Neuronal stem cell (in vitro differentiated cells): Measurements from ENCODE around the gene SLC6A6.

ENCODE experiments used
- DNase-seq: peaks from one replicate; pipeline ENCODE4 v3.0.0-alpha.2; 2013; ENCODE audit warnings: low spot score
- H2AFZ ChIP-seq: one replicate; pipeline ENCODE4 v1.6.1; 2013; ENCODE audit warnings: mild to moderate bottlenecking, low read length, inconsistent platforms
- H2AK5ac ChIP-seq: 2 replicates; pipeline ENCODE4 v1.6.1; 2013; ENCODE audit warnings: low read depth, mild to moderate bottlenecking, inconsistent platforms, low read length, moderate library complexity, mixed read lengths
- H2BK120ac ChIP-seq: 2 replicates; pipeline ENCODE4 v1.6.1; 2013; ENCODE audit warnings: low read depth, mild to moderate bottlenecking, inconsistent platforms, low read length, moderate library complexity, mixed read lengths
- H2BK12ac ChIP-seq: one replicate; pipeline ENCODE4 v1.6.1; 2013; ENCODE audit warnings: low read length, inconsistent platforms
- H2BK15ac ChIP-seq: 2 replicates; pipeline ENCODE4 v1.6.1; 2013; ENCODE audit warnings: mild to moderate bottlenecking, low read length, inconsistent platforms, mixed read lengths
- H2BK5ac ChIP-seq: one replicate; pipeline ENCODE4 v1.6.1; 2013; ENCODE audit warnings: inconsistent platforms, mild to moderate bottlenecking, low read length, moderate library complexity
- H3K14ac ChIP-seq: one replicate; pipeline ENCODE4 v1.6.1; 2013; ENCODE audit warnings: low read length, inconsistent platforms
- H3K18ac ChIP-seq: 2 replicates; pipeline ENCODE4 v1.6.1; 2013; ENCODE audit warnings: low read length, inconsistent platforms
- H3K23ac ChIP-seq: 2 replicates; pipeline ENCODE4 v1.6.1; 2013; ENCODE audit warnings: low read depth, mild to moderate bottlenecking, mixed read lengths, low read length, inconsistent platforms; ENCODE audit not compliant: poor library complexity
- H3K27ac ChIP-seq: replicated peaks from 3 replicates; pipeline ENCODE4 v1.5.1; 2013; ENCODE audit warnings: low read length, inconsistent platforms
- H3K27me3 ChIP-seq, 3 experiments: 2 replicates each; pipeline ENCODE4 v1.6.1; 2013; ENCODE audit warnings: low read length in 3 of 3, mild to moderate bottlenecking in 2 of 3, inconsistent platforms in 1 of 3, low read depth in 1 of 3, mixed read lengths in 1 of 3, moderate library complexity in 1 of 3; ENCODE audit not compliant: control insufficient read depth in 3 of 3, insufficient read depth in 3 of 3
- H3K36me3 ChIP-seq, 2 donors: replicated peaks in 1 of 2; 2 replicates each; pipeline ENCODE4 v1.6.1; 2013; ENCODE audit warnings: low read length in 2 of 2; ENCODE audit not compliant: control insufficient read depth in 2 of 2, insufficient read depth in 2 of 2
- H3K4ac ChIP-seq: 2 replicates; pipeline ENCODE4 v1.6.1; 2013; ENCODE audit warnings: inconsistent platforms, mild to moderate bottlenecking, low read length, moderate library complexity
- H3K4me1 ChIP-seq, 2 donors: 1 replicate in 1 of 2; 2 replicates in 1 of 2; pipeline ENCODE4 v1.6.1; 2013; ENCODE audit warnings: low read length in 2 of 2, low read depth in 1 of 2; ENCODE audit not compliant: control insufficient read depth in 2 of 2, insufficient read depth in 1 of 2
- H3K4me2 ChIP-seq: one replicate; pipeline ENCODE4 v1.6.1; 2013; ENCODE audit warnings: mild to moderate bottlenecking, low read length, inconsistent platforms; ENCODE audit not compliant: insufficient read depth, poor library complexity, severe bottlenecking
- H3K4me3 ChIP-seq, 2 donors: 2 replicates each; pipeline ENCODE4 v1.5.1; 2013; ENCODE audit warnings: low read length in 2 of 2, mild to moderate bottlenecking in 2 of 2, inconsistent platforms in 1 of 2, moderate library complexity in 1 of 2
- H3K79me1 ChIP-seq: one replicate; pipeline ENCODE4 v1.6.1; 2013; ENCODE audit warnings: low read depth, mild to moderate bottlenecking, inconsistent platforms, low read length, moderate library complexity
- H3K9ac ChIP-seq: one replicate; pipeline ENCODE4 v1.6.1; 2013; ENCODE audit warnings: mild to moderate bottlenecking, low read depth, low read length, inconsistent platforms; ENCODE audit not compliant: poor library complexity
- H3K9me3 ChIP-seq, 2 donors: replicated peaks in 1 of 2; 2 replicates each; pipeline versions ENCODE3 to v1.6.1; 2013; ENCODE audit warnings: low read length in 2 of 2, mild to moderate bottlenecking in 2 of 2, inconsistent platforms in 1 of 2, low read depth in 1 of 2, mixed read lengths in 1 of 2, moderate library complexity in 1 of 2; ENCODE audit not compliant: control insufficient read depth in 2 of 2, insufficient read depth in 1 of 2
- H4K8ac ChIP-seq: one replicate; pipeline ENCODE4 v1.6.1; 2013; ENCODE audit warnings: low read depth, mild to moderate bottlenecking, inconsistent platforms, low read length, moderate library complexity
- H4K91ac ChIP-seq: one replicate; pipeline ENCODE4 v1.6.1; 2013; ENCODE audit warnings: low read length, low read depth, mild to moderate bottlenecking, inconsistent platforms; ENCODE audit not compliant: poor library complexity
- WGBS, 2 donors: extraction: QIAGEN DNeasy Blood & Tissue Kit; methylation state at CpG; one replicate each; pipeline ENCODE4 v1.1.7; 2013; ENCODE audit warnings: missing lambda C conversion rate in 2 of 2, mixed read lengths in 1 of 2; ENCODE audit not compliant: insufficient read length in 2 of 2, insufficient replicate concordance in 1 of 2; ENCODE audit errors: extremely low coverage in 2 of 2; 5-methylcytosine and 5-hydroxymethylcytosine counted together

SLC6A6 gene

DNA sequence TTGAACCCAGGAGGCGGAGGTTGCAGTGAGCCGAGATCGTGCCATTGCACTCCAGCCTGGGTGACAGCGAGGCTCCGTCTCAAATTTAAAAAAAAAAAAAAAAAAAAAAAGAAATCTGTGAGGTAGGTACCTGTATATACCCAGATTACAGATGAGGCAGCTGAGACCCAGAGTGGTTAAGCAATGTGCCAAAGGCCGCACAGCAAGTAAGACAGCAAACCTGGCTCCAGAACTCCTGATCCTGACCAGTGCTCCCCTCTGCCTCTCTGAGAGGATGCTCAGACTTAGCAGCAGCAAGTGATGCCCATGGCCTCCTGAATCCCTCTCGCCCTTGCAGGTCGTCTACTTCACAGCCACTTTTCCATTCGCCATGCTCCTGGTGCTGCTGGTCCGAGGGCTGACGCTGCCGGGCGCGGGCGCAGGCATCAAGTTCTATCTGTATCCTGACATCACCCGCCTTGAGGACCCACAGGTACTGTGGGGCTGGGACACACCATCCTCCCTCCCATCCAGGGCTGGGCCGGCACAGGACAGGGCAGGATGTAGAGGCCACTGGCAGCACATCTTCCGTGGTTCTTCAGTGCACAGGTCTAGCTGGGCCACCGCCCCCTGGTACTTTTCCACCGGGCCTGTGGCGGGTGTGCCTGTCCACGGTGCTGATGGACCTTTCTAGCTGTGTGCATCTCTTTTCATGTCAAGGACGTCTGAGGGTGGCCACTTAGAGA, 63.9 kb downstream of the SLC6A6 start:
- Histone ChIP-seq H4K91ac (no peak overlapping the region), H3K9ac (no peak overlapping the region), H2BK12ac (no peak overlapping the region), H3K9me3 (no peaks in the 10 kb centered on the region), H2BK120ac (no peak overlapping the region), H3K79me1 (no peaks in the 10 kb centered on the region), H3K23ac (no peak overlapping the region), H2BK5ac (no peak overlapping the region), H3K4me3 (no peak overlapping the region), H2AK5ac (no peak overlapping the region), H2BK15ac (no peak overlapping the region), H3K18ac (no peak overlapping the region), H3K14ac (no peak overlapping the region), H3K4me2 (no peak overlapping the region), H3K4me1 (peaks cover 2 to 14% of the 10 kb centered on the region in 2 donors), H2AFZ (no peak overlapping the region), H3K4ac (no peak overlapping the region), H3K27me3 (no peaks in the 10 kb centered on the region), H3K36me3 (peaks cover 0 to 45% of the 10 kb centered on the region in 2 donors), H4K8ac (no peak overlapping the region), H3K27ac (no peak overlapping the region)
- DNase-seq, result no peak
- WGBS, 2 donors, result no CpG with 5 or more reads among the region's 23 CpGs

DNA sequence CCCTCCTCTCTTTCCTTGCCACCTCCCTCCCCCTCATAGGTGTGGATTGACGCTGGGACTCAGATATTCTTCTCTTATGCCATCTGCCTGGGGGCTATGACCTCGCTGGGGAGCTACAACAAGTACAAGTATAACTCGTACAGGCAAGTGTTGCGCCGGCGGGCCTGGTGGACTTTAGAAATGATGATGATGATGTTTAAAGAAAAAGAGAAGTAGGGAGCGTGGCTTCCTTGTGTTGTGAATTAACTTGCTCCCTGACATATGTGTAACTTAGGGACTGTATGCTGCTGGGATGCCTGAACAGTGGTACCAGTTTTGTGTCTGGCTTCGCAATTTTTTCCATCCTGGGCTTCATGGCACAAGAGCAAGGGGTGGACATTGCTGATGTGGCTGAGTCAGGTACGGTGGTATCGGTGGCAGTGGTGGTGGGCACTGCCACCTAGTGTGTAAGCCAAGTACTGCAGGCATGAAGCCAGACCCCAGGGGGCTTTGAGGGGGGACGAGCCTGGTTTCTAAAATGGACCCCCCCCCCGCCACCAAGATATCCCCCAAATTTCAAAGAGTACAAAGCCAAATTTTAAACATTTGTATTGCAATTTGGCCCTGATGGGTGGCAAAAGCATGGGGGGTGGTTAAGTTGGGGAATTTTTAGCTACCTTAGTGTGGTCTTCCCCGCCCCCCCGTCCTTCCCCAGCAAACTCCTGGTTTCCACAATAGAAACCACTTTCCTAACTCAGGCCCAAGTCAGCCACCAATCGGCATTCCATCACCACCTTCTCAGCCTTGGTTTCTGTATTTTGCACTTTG, 65.6 kb downstream of the SLC6A6 start:
- no peak overlapping the region for H2BK12ac ChIP-seq
- no peaks in the 10 kb centered on the region for H3K79me1 ChIP-seq
- H3K4me1 ChIP-seq, result peaks cover 6 to 8% of the 10 kb centered on the region in 2 donors
- H3K36me3 ChIP-seq, result peaks cover 0 to 52% of the 10 kb centered on the region in 2 donors
- no peak overlapping the region for H3K4me2 ChIP-seq
- no peak overlapping the region for H2AK5ac ChIP-seq
- H2AFZ ChIP-seq, result no peak overlapping the region
- no peak overlapping the region for H3K14ac ChIP-seq
- H3K4ac ChIP-seq, result no peak overlapping the region
- H3K23ac ChIP-seq, result no peak overlapping the region
- H3K27me3 ChIP-seq, result no peaks in the 10 kb centered on the region
- no peak overlapping the region for H2BK15ac ChIP-seq
- H3K4me3 ChIP-seq, result no peak overlapping the region
- H3K9ac ChIP-seq, result no peak overlapping the region
- no peak overlapping the region for H3K27ac ChIP-seq
- peak overlapping the region; percentile 44 for H2BK120ac ChIP-seq
- H2BK5ac ChIP-seq, result no peak overlapping the region
- H3K18ac ChIP-seq, result no peak overlapping the region
- no peak overlapping the region for H4K8ac ChIP-seq
- H4K91ac ChIP-seq, result no peak overlapping the region
- no peaks in the 10 kb centered on the region for H3K9me3 ChIP-seq
- peak; percentile 36 for DNase-seq
- WGBS, 2 donors, result no CpG with 5 or more reads among the region's 15 CpGs

GRCh38 chr3:14468621-14468981, 66.2 kb downstream of the SLC6A6 start:
- Histone ChIP-seq H3K23ac (no peak overlapping the region), H2BK120ac (no peak overlapping the region), H2BK5ac (no peak overlapping the region), H3K14ac (no peak overlapping the region), H3K4ac (no peak overlapping the region), H2AFZ (no peak overlapping the region), H3K27me3 (no peaks in the 10 kb centered on the region), H3K27ac (no peak overlapping the region), H2AK5ac (no peak overlapping the region), H4K8ac (no peak overlapping the region), H3K4me3 (no peak overlapping the region), H3K9ac (no peak overlapping the region), H3K4me2 (no peak overlapping the region), H4K91ac (no peak overlapping the region), H3K18ac (no peak overlapping the region), H2BK15ac (no peak overlapping the region), H3K79me1 (no peaks in the 10 kb centered on the region), H3K9me3 (no peaks in the 10 kb centered on the region), H3K4me1 (peaks cover 2 to 4% of the 10 kb centered on the region in 2 donors), H3K36me3 (peaks cover 0 to 56% of the 10 kb centered on the region in 2 donors), H2BK12ac (no peak overlapping the region)
- no CpG with 5 or more reads among the region's 13 CpGs for WGBS, 2 donors
- DNase-seq, result no peak

- Histone ChIP-seq H3K18ac (no peak overlapping the region), H3K9me3 (no peaks in the 10 kb centered on the region)
Measured at GRCh38 chr3:14470461-14470860, 68.1 kb downstream of the SLC6A6 start.

More at GRCh38 chr3:14470461-14470860, 68.1 kb downstream of the SLC6A6 start:
- Histone ChIP-seq H3K9ac (no peak overlapping the region), H3K4me2 (no peak overlapping the region), H3K23ac (no peak overlapping the region), H3K27me3 (no peaks in the 10 kb centered on the region), H3K27ac (no peak overlapping the region), H3K4ac (no peak overlapping the region), H2BK12ac (no peak overlapping the region), H3K14ac (no peak overlapping the region), H2AFZ (no peak overlapping the region), H3K79me1 (no peaks in the 10 kb centered on the region), H3K4me3 (no peak overlapping the region), H2AK5ac (no peak overlapping the region), H3K4me1 (peaks cover 0 to 4% of the 10 kb centered on the region in 2 donors), H2BK15ac (no peak overlapping the region), H2BK120ac (no peak overlapping the region), H3K36me3 (peaks cover 0 to 48% of the 10 kb centered on the region in 2 donors), H4K91ac (no peak overlapping the region), H2BK5ac (no peak overlapping the region), H4K8ac (no peak overlapping the region)
- no peak for DNase-seq
- WGBS, 2 donors, result no CpG with 5 or more reads among the region's 12 CpGs
